Measurements from ENCODE around the gene KRTAP5-5. TPM values are rescaled to one million over a fixed set of nuclear protein-coding genes. Genes with fewer than 3 reads are reported as not detected.

Gene KRTAP5-5
- total RNA-seq, 1 experiment from 2014 or later = not detected

DNA sequence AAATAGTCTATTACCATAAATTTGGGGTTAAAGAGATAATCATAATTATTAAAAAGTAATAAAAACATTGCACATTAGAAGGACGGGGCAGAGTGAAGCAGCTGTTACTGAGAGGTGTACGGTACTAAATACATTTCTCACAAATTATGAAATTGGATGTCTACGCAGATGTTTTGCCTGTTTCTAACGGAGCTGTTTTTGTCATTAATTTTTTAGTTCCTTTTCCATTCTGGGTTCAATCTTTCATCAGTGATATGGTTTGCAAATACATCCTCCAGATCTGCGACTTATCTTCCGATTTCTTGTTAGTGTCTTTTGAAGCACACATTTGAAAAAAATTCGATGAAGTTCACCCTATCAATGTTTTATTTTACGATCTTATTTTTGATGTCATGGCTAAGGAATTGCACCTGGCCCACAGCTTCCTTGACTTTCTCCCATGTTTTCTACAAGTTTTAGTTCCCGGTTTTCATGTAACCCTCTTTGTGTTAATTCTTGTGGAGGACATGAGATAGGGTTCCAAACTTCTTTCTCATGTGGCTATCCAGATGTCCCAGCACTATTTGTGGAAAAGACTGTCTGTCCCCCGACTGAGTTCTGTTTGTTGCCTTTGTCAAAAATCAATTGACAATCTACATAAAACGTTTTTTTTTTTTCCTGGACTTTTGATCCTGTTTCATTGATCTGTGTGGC lies 46.1 kb downstream of the KRTAP5-5 start:
- no peak overlapping the region for H2BK15ac ChIP-seq (ENCODE audit: low read depth, low read length)

More for the DNA sequence above, 46.1 kb downstream of the KRTAP5-5 start:
- no peak overlapping the region for H3K27ac Mint-ChIP-seq
- H3K36me3 Mint-ChIP-seq (ENCODE audit: insufficient read depth in 1 of 3, low read depth in 3 of 3) = no peaks in the 10 kb centered on the region
- Histone ChIP-seq H3K23ac (ENCODE audit: insufficient read length, low read depth, low read length) (no peak overlapping the region), H2BK12ac (ENCODE audit: insufficient read length, low read depth, low read length) (no peak overlapping the region), H2AK5ac (ENCODE audit: insufficient read length, low read length) (no peak overlapping the region), H4K5ac (ENCODE audit: insufficient read length, low read depth, low read length) (no peak overlapping the region), H2BK120ac (ENCODE audit: low read depth, low read length, poor library complexity, severe bottlenecking) (no peak overlapping the region), H3K4me2 (ENCODE audit: insufficient read depth, insufficient read length, low read length) (no peak overlapping the region), H3K4me1 (ENCODE audit: insufficient read depth, low read length) (no peaks in the 10 kb centered on the region), H2BK5ac (ENCODE audit: insufficient read length, low read length) (no peak overlapping the region), H3T11ph (ENCODE audit: low read length) (no peak overlapping the region), H3K4ac (ENCODE audit: low read depth, low read length) (no peak overlapping the region), H3K56ac (ENCODE audit: insufficient read length, low read depth, low read length) (no peak overlapping the region), H3K27ac (ENCODE audit: insufficient read length, low read depth, low read length) (no peak overlapping the region), H2BK20ac (ENCODE audit: low read depth, low read length, poor library complexity, severe bottlenecking) (no peak overlapping the region), H3K27me3 (ENCODE audit: insufficient read depth, low read length) (no peaks in the 10 kb centered on the region), H3K14ac (ENCODE audit: insufficient read depth, low read length) (no peak overlapping the region), H4K8ac (replicated peaks; ENCODE audit: insufficient read length, low read depth, low read length) (no peak overlapping the region), H3K9ac (ENCODE audit: extremely low read depth, insufficient read length, low read length) (no peak overlapping the region), H3K9me3 (ENCODE audit: control insufficient read depth, low read depth, low read length) (no peaks in the 10 kb centered on the region), H2AFZ (ENCODE audit: low read length) (no peak overlapping the region), H3K79me2 (ENCODE audit: insufficient read depth, low read length) (no peaks in the 10 kb centered on the region), H3K23me2 (ENCODE audit: insufficient read length, low read depth, low read length, poor library complexity, severe bottlenecking) (no peaks in the 10 kb centered on the region), H4K20me1 (ENCODE audit: control insufficient read depth, insufficient read depth, insufficient read length) (no peaks in the 10 kb centered on the region), H4K91ac (ENCODE audit: insufficient read length, low read depth, low read length) (no peak overlapping the region), H3K79me1 (ENCODE audit: insufficient read depth, low read depth, low read length, poor library complexity, severe bottlenecking) (no peaks in the 10 kb centered on the region), H3K18ac (ENCODE audit: insufficient read length, low read depth, low read length) (no peak overlapping the region)
- no peak for DNase-seq
- H3K27me3 Mint-ChIP-seq (ENCODE audit: low read depth) = peaks cover 54% of the 10 kb centered on the region
- no peak overlapping the region for H3K4me3 Mint-ChIP-seq
- TF ChIP-seq CTCF (conservative IDR thresholded peaks at IDR 0.05) = no peak
- WGBS (ENCODE audit: extremely low coverage, insufficient read length, low lambda C conversion rate) = no CpG with 5 or more reads among the region's 11 CpGs
- H3K9me3 Mint-ChIP-seq = no peaks in the 10 kb centered on the region
- H3K4me1 Mint-ChIP-seq = peaks cover 0 to 3% of the 10 kb centered on the region in 2 experiments; a peak in 1 of 4 replicates
